HG03521 (cell line): Measurements from ENCODE around the gene ADPRM.
"Not testable (repeated sequence)": the region's sequence is repeated elsewhere in the genome, so short reads cannot be mapped to it uniquely, and the experiment has no call there.

ENCODE experiments used
- ATAC-seq: cut with Tn5 transposase; IDR thresholded peaks from one replicate; pipeline ENCODE4 v1.9.1; 2021; ENCODE audit warnings: mild to moderate bottlenecking, moderate library complexity; ENCODE audit not compliant: unreplicated experiment

The ADPRM gene

GRCh38 chr17:10697092-10698081 lies at the start of gene ADPRM, which contains the start of gene SCO1:
Gene ADPRM, plus strand, starts transcription at chr17:10697594. Its CDS starts 7,333 bp downstream, at chr17:10704927.
Gene SCO1, minus strand, starts transcription at chr17:10697533. Its CDS starts 26 bp downstream, at chr17:10697507.
- ATAC-seq: peak; percentile 94

GRCh38 chr17:10648381-10648780 lies 49.0 kb upstream of the ADPRM start:
- ATAC-seq: no peak

- no peak for ATAC-seq
Observed at GRCh38 chr17:10648956-10649355, 48.4 kb upstream of the ADPRM start.

GRCh38 chr17:10649602-10650001 lies 47.8 kb upstream of the ADPRM start:
- no peak for ATAC-seq

GRCh38 chr17:10651927-10652326 lies 45.5 kb upstream of the ADPRM start:
- no peak for ATAC-seq

GRCh38 chr17:10652984-10653659 lies 44.3 kb upstream of the ADPRM start:
- ATAC-seq: no peak

GRCh38 chr17:10653987-10654386 lies 43.4 kb upstream of the ADPRM start:
- ATAC-seq: no peak

- no peak for ATAC-seq
Observed at GRCh38 chr17:10657148-10657547, 40.2 kb upstream of the ADPRM start, which contains the start of gene MYH3. Gene MYH3, minus strand, starts transcription at chr17:10657309. Its CDS starts 2,245 bp downstream, at chr17:10655064.

- no peak for ATAC-seq
Observed at GRCh38 chr17:10657879-10658278, 39.5 kb upstream of the ADPRM start.

GRCh38 chr17:10661437-10661836 lies 36.0 kb upstream of the ADPRM start:
- ATAC-seq: no peak

- ATAC-seq: no peak
Observed at GRCh38 chr17:10663231-10663630, 34.2 kb upstream of the ADPRM start.

- ATAC-seq: no peak
Observed at GRCh38 chr17:10664571-10664970, 32.8 kb upstream of the ADPRM start.

- ATAC-seq: no peak
Observed at GRCh38 chr17:10666906-10667305, 30.5 kb upstream of the ADPRM start.

GRCh38 chr17:10668775-10669174 lies 28.6 kb upstream of the ADPRM start:
- no peak for ATAC-seq

- no peak for ATAC-seq
Observed at GRCh38 chr17:10673312-10673711, 24.1 kb upstream of the ADPRM start.

- ATAC-seq: no peak
Observed at GRCh38 chr17:10674704-10675103, 22.7 kb upstream of the ADPRM start.

- no peak for ATAC-seq
Observed at GRCh38 chr17:10681866-10682446, 15.4 kb upstream of the ADPRM start.

- no peak for ATAC-seq
Observed at GRCh38 chr17:10683853-10684252, 13.5 kb upstream of the ADPRM start.

GRCh38 chr17:10687499-10687898 lies 9.9 kb upstream of the ADPRM start:
- ATAC-seq: no peak

- not testable (repeated sequence) for ATAC-seq
Observed at GRCh38 chr17:10695875-10696407, 1.5 kb upstream of the ADPRM start.
